HG02981 (cell line): Measurements from ENCODE around the gene GPR32.
"Not testable (repeated sequence)": the region's sequence is repeated elsewhere in the genome, so short reads cannot be mapped to it uniquely, and the experiment has no call there.

Experiments used
- ATAC-seq: cut with Tn5 transposase; IDR thresholded peaks from one replicate; pipeline ENCODE4 v1.9.1; 2021; ENCODE audit warnings: mild to moderate bottlenecking, moderate library complexity; ENCODE audit not compliant: unreplicated experiment

Gene GPR32, protein sequence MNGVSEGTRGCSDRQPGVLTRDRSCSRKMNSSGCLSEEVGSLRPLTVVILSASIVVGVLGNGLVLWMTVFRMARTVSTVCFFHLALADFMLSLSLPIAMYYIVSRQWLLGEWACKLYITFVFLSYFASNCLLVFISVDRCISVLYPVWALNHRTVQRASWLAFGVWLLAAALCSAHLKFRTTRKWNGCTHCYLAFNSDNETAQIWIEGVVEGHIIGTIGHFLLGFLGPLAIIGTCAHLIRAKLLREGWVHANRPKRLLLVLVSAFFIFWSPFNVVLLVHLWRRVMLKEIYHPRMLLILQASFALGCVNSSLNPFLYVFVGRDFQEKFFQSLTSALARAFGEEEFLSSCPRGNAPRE

DNA sequence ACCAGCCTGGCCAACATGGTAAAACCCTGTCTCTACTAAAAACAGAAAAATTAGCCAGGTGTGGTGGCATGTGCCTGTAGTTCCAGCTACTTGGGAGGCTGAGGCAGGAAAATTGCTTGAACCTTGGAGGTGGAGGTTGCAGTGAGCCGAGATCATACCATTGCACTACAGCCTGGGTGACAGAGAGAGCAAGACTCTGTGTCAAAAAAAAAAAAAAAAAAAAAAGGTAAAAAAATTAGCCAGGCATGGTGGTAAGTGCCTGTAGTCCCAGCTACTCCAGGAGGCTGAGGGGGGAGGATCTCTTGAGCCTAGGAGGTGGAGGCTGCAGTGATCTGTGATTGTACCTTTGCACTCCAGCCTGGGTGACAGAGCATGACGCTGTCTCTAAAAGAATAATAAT is at the start of gene GPR32:
TSS of gene GPR32 (plus strand) at position 301 of the 400 bp plus-strand sequence. CDS start 137 bp downstream, outside the sequence.
- ATAC-seq, result not testable (repeated sequence)

GRCh38 chr19:50720921-50721381 is 49.3 kb upstream of the GPR32 start:
- no peak for ATAC-seq

DNA sequence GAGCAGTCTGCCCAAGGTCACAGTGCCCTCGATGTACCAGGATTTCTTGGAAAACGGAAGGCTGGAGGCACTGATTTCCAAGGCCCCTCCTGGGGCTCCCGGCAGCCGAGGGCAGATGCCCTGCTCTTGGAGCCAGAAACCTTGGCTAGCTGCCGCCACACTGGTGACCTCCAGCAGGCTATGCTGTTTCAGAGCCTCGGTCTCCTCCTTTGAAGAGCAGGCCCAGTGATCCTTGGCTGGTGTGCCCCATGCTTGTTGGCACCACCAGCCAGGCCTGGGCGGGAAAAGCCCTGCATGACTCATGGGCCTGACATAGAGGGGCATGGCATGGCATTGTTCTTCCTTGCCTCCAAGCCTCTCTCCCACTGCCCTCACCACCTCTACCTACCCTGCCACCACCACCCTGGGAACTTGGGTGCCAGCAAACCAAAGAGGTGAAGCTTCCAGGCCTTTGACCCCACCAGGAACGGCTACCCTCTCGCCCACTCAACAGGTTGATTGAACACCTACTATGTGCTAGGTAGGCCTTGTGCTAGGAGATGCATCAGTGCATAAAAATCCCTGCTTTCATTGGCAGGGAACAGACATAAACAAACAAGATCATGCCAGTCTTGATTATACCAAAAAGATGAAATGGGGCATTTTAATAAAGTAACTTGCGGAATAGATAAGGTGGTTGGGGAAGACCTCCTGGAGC is 48.7 kb upstream of the GPR32 start:
- no peak for ATAC-seq

DNA sequence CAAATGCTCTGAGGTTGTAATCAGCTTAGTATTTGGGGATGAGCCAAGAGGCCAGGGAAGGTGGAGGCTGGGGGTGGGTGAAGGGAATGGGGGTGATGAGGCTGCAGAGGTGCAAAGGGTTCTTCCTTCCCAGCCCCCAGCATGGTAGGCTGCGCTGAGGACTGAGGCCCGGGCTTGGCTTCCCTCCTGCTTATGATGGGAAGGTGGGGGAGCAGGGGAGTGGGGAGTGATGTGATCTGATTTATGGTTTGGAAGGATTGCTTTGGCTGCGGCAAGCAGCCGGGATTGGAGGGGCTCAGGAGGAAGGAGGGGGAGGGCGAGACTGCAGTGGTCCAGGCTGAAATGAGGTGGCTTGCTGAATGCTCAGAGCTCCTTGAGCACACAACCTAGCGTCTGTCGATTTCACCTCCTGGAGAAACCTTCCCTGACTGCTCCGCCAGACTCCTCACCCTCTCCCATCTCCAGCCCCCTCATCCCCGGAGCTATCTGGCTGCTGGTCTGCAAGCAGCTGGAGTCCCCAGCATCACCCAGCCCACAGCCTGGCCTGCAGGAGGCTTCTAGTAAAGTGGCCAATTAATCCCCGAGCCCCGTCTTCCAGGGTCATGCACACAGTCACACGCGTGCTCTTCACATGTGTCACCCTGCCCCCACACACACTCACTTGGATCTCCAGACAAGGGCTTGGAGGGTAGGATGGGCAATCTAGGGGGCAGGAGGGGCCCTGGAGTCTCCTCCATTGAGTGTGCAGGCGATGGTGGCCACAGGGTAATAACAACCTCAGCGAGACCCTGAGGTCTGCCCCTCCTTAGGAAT is 47.9 kb upstream of the GPR32 start:
- ATAC-seq, result no peak

- no peak for ATAC-seq
Measured at GRCh38 chr19:50723069-50723468, 47.2 kb upstream of the GPR32 start, which contains the start of gene CLEC11A. CLEC11A (plus strand) TSS chr19:50723364; CDS start chr19:50723526, 162 bp downstream.

- no peak for ATAC-seq
Measured at GRCh38 chr19:50723735-50724521, 46.3 kb upstream of the GPR32 start.

- peak; percentile 74 for ATAC-seq
Measured at GRCh38 chr19:50724522-50725217, 45.6 kb upstream of the GPR32 start.

GRCh38 chr19:50725218-50725910 is 44.9 kb upstream of the GPR32 start:
- no peak for ATAC-seq

DNA sequence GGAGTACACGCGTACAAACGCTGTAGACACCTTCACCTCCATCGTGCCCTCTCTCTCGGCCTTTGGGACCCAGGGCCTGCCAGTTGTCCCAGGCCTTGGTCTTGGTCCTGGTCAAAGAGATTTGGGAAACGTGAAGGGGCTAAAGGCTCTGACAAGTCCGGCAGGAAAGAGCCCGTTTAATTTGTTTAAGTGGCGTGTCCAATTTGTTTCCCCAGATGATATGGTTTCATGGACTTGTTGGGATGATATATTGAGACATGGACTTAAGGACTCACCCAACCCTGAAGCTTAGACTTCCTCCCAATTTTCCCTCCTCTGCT is 44.4 kb upstream of the GPR32 start:
- ATAC-seq, result no peak

- ATAC-seq, result no peak
Measured at GRCh38 chr19:50728084-50728737, 42.1 kb upstream of the GPR32 start.

DNA sequence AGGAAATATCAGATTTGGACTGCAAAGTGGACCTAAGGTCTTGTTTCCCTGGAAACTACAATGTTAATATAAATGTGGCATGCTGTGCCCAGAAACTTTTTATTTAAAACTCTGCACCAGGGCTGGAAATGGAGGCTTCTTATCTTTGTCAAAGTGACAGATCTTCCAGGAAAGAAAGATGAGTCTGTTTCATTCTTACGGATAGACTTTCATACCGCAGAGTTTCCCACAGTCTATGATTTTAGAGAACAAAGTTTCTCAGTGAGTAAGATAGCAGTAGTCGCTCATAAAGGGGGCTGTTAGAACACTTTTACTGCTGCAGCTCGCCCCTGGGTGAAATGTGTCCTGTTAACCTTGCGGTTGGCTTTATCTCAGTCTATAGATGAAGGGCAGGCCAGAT is 40.4 kb upstream of the GPR32 start:
- ATAC-seq, result no peak

DNA sequence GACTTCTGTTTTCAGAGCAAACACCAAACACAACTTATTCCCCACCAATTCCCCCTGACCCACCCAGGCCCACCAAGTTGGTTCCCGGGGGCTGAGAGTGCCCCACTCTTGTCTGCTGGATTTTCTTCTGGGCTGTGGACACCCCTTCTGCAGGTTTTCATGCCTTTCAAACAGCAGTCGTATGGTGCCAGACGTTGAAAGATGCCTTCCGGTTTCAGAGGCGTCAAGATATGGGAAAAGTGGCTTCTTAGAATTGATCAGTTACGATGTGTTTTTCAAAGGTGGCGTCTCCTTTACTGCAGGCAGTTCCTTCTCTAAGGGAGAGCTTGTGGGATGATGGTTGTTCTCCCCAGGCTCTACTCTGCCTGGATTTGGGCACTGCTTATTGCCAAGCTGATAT is 34.4 kb upstream of the GPR32 start:
- ATAC-seq, result no peak

DNA sequence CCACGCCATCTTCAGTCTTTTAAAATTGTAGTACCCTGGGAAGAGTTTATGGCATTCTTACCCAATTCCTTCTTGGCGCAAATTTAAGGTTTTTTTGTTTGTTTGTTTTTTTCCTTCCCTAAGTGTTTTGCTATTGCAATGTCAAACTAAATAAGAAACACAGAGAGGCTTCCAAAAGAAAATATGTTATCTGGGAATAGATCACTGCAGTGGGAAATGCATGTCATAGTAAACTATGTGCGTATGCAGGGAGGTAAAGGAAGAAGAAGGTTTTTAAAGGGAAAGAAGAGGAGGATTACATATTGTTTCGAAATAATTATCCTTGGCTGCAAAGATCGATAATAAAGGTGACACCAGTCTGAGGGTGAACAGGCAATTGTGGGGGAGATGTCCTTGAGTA is 33.9 kb upstream of the GPR32 start:
- no peak for ATAC-seq

GRCh38 chr19:50739132-50739913 is 30.9 kb upstream of the GPR32 start:
- no peak for ATAC-seq

- ATAC-seq, result no peak
Measured at GRCh38 chr19:50739914-50740426, 30.3 kb upstream of the GPR32 start.

DNA sequence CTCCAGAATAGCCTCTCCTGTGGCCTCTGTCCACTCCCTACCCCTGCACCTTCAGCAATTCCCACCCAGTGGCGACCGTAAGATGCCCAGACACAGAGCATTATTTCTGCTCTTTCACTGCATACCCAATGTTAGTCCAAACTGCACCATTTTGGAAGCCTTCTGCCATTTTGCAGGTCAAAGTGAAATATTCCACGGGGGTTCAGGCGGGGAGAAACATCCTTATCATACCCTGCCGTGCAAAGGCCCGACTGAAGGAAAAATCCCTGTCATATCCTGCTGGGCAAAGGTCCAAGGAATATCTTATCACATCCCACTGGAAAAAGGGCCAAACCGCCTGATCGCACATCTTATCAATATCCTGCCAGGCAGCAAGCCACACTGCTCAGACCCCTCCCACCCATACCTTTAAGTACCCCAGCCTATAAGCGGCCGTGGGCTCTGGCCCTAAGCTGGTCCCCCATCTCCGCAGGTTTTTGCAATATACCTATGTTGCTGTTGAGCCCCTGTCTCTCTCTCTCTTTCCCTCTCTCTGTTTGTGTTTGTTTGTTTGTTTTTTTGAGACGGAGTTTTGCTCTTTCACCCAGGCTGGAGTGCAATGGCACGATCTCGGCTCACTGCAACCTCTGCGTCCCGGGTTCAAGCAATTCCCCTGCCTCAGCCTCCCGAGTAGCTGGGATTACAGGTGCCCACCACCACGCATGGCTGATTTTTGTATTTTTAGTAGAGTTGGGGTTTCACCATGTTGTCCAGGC is 28.9 kb upstream of the GPR32 start:
- no peak for ATAC-seq

DNA sequence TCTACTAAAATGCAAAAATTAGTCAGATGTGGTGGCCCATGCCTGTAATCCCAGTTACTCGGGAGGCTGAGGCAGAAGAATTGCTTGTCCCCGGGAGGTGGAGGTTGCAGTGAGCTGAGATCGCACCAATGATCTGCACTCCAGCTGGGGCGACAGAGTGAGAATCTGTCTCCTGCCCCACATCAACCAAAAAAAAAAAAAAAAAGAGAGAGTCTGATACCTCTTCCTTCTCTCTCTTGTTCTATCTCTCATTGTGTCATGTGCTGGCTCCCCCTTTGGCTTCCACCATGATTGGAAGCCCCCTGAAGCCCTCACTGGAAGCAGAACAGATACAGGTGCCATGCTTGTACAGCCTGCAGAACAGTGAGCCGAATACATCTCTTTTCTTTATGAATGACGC is 26.7 kb upstream of the GPR32 start:
- ATAC-seq, result no peak
